RWPE2 (cell line): ENCODE results near the gene KRT9.

Experiments
- ATAC-seq: fragments of 200-7000 bp; cut with Tn5 transposase; 3 replicates; pipeline ENCODE4 v1.9.1; 2021; ENCODE audit warnings: low read depth
- DNase-seq: peaks from one replicate; pipeline ENCODE4 v3.0.0-alpha.2; 2020; ENCODE audit warnings: low spot score
- H3K27ac ChIP-seq: fragments of 450-650 bp; 2 replicates; pipeline ENCODE4 v1.5.1; 2017; ENCODE audit warnings: mild to moderate bottlenecking; ENCODE audit not compliant: poor library complexity, severe bottlenecking
- H3K27me3 ChIP-seq: fragments of 250-450 bp; sonication (Bioruptor Pico); 2 replicates; pipeline ENCODE4 v1.5.1; 2021; ENCODE audit warnings: mild to moderate bottlenecking, moderate library complexity; ENCODE audit not compliant: insufficient read depth, poor library complexity, severe bottlenecking
- H3K36me3 ChIP-seq: fragments of 250-450 bp; sonication (Bioruptor Pico); 2 replicates; pipeline ENCODE4 v1.5.1; 2020; ENCODE audit warnings: low read depth, mild to moderate bottlenecking, moderate library complexity
- H3K4me1 ChIP-seq: fragments of 250-450 bp; sonication (Bioruptor Pico); 2 replicates; pipeline ENCODE4 v1.5.1; 2021; ENCODE audit warnings: mild to moderate bottlenecking, moderate library complexity; ENCODE audit not compliant: insufficient read depth, poor library complexity, severe bottlenecking
- H3K4me3 ChIP-seq: fragments of 250-450 bp; sonication (Bioruptor Pico); 2 replicates; pipeline ENCODE4 v1.5.1; 2021; ENCODE audit warnings: mild to moderate bottlenecking, moderate library complexity; ENCODE audit not compliant: severe bottlenecking
- H3K9me3 ChIP-seq: fragments of 250-450 bp; sonication (Bioruptor Pico); 2 replicates; pipeline ENCODE4 v1.5.1; 2021; ENCODE audit warnings: mild to moderate bottlenecking, moderate library complexity; ENCODE audit not compliant: severe bottlenecking
- TF ChIP-seq, protein P1 (sequence below): fragments of 450-650 bp; IDR thresholded peaks from one replicate; pipeline ENCODE4 v1.5.1; 2017; ENCODE audit warnings: mild to moderate bottlenecking, moderate library complexity; ENCODE audit not compliant: poor library complexity, severe bottlenecking

The KRT9 gene

DNA sequence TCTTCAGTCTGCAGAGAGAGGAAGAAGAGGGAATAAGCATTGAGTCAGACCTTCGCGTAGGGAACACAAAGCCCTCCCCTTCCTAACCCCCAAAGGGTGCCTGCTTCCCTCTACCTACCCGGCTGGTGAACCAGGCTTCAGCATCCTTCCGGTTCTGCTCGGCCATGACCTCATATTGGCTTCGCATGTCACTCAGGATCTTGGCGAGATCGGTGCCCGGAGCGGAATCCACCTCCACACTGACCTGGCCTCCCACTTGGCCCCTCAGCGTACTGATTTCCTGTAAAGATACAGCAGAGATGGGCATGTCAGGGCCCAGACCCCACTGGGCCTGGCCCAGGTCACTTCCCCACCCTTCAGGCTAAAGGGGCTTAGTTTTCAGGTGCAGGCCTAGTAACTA is 47.6 kb downstream of the KRT9 start:
- Histone ChIP-seq H3K27ac (peak overlapping the region; percentile 79), H3K36me3 (peaks cover 6% of the 10 kb centered on the region), H3K27me3 (no peaks in the 10 kb centered on the region), H3K4me3 (no peak overlapping the region), H3K4me1 (peaks cover 51% of the 10 kb centered on the region), H3K9me3 (no peaks in the 10 kb centered on the region)
- ATAC-seq: no peak
- DNase-seq: no peak
- TF ChIP-seq, protein P1, sequence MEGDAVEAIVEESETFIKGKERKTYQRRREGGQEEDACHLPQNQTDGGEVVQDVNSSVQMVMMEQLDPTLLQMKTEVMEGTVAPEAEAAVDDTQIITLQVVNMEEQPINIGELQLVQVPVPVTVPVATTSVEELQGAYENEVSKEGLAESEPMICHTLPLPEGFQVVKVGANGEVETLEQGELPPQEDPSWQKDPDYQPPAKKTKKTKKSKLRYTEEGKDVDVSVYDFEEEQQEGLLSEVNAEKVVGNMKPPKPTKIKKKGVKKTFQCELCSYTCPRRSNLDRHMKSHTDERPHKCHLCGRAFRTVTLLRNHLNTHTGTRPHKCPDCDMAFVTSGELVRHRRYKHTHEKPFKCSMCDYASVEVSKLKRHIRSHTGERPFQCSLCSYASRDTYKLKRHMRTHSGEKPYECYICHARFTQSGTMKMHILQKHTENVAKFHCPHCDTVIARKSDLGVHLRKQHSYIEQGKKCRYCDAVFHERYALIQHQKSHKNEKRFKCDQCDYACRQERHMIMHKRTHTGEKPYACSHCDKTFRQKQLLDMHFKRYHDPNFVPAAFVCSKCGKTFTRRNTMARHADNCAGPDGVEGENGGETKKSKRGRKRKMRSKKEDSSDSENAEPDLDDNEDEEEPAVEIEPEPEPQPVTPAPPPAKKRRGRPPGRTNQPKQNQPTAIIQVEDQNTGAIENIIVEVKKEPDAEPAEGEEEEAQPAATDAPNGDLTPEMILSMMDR: no peak

DNA sequence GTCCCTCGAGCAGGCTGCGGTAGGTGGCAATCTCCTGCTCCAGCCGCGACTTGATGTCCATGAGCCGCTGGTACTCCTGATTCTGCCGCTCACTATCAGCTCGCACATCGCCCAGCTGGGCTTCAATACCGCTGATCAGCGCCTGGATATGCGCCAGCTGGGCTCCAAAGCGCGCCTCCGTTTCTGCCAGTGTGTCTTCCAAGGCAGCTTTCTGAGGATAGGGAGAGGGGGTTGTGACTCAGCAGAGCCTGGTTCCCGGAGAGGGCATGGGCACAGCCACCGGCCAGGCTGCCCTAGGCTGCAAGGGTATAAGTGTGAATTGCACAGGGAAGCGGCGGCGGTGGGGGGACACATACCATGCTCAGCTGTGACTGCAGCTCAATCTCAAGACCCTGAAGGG is 48.1 kb downstream of the KRT9 start:
- H3K9me3 ChIP-seq: no peaks in the 10 kb centered on the region
- peaks cover 6% of the 10 kb centered on the region for H3K36me3 ChIP-seq
- H3K27me3 ChIP-seq: no peaks in the 10 kb centered on the region
- ATAC-seq: no peak
- TF ChIP-seq, protein P1: no peak
- no peak overlapping the region for H3K4me3 ChIP-seq
- peak overlapping the region; percentile 79 for H3K27ac ChIP-seq
- peaks cover 52% of the 10 kb centered on the region for H3K4me1 ChIP-seq
- no peak for DNase-seq

DNA sequence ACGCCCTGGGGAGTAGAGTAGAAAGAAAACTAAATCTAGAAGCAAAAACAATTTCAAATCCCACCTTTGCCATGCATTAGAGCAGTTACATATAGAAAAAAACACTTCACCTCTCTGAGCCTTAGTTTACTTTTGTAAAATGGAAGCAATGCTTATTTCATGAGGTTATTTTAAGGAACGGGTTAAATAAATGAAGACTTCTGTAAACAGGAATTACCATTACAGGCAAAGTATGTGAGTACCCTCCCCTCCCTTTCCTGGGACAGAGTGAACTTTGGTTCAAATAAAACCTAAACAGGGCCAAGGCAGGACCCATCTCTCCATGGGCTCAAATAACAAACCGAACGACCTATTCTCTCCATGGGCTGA is 48.6 kb downstream of the KRT9 start:
- Histone ChIP-seq H3K27ac (peak overlapping the region; percentile 79), H3K4me1 (peaks cover 57% of the 10 kb centered on the region), H3K4me3 (no peak overlapping the region), H3K27me3 (no peaks in the 10 kb centered on the region), H3K36me3 (peaks cover 6% of the 10 kb centered on the region), H3K9me3 (no peaks in the 10 kb centered on the region)
- ATAC-seq (no peak), DNase-seq (no peak)
- TF ChIP-seq, protein P1: no peak

DNA sequence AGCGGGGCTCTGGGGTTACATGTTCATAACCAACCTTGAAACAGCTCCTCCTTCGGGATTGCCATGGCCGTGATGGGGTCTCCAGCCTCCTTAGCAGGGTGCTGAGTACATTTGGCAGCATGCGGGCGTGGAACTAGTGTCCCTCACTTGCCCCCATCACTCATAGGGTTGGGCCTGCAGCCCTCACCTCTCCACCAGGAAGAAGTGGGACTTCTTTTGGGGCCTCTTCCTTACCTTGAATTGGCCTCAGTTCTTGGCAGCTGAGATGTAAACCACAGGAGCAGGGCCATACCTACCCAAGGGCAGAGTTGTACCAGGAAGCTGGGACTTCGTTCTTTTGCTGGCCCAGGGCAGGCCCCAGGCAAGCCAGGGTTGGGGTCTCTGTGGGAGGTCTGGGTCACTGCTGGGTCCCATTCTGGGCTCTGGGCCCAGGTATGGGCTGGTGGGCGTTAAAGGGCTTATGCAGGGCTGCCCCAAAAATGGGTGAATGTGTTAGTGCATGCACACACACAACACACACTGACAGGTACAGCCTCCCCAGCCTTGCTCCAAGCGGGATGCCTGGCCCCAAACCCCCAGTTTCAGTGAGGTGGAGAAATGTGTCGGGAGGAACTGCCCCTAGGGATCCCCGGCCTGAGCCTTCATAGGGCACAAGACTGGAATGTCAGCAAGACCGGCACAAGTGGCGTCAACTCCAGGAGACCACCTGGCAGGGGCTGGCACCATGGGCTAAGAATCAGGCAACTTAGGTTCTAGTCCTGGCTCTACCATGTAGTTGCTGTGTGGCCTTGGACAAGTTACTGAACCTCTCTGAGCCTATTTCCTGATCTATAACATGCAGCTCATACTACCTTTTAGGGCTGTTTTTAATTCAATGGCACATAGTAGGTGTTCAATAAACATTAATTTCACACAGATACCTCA is 49.3 kb downstream of the KRT9 start:
- H3K4me1 ChIP-seq: peaks cover 60% of the 10 kb centered on the region
- DNase-seq: no peak
- H3K4me3 ChIP-seq: no peak overlapping the region
- no peak for ATAC-seq
- TF ChIP-seq, protein P1: no peak
- no peaks in the 10 kb centered on the region for H3K9me3 ChIP-seq
- H3K27ac ChIP-seq: peak overlapping the region; percentile 79
- peaks cover 6% of the 10 kb centered on the region for H3K36me3 ChIP-seq
- no peaks in the 10 kb centered on the region for H3K27me3 ChIP-seq
